Middle frontal gyrus (tissue), 1 donor: ENCODE data around the gene WDR45B.

Experiments used
- DNase-seq: peaks from one replicate; pipeline ENCODE4 v3.0.0-alpha.2; 2015; ENCODE audit warnings: low spot score; ENCODE audit errors: extremely low spot score

The WDR45B gene

DNA sequence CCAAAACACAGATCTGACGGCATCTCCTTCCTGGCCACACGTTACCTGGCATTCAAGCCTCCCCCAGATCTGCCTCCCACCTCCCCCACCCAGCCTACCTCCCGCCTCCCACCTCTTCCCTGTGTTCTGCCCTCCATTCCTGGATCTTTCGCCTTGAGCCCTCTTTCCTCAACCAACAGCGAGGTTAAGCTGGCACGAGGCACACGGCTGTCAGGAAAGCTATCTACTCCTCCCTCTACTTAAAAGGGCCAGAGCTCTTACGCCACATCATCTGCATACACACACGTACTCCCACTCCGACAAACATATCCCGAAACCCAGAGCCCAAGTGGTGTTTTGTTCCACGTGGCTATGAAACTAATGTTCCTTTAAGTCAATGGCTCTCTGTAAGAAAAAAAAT lies 18.0 kb downstream of the WDR45B start:
- no peak for DNase-seq

GRCh38 chr17:82629748-82630147 lies 18.5 kb downstream of the WDR45B start:
- no peak for DNase-seq

- DNase-seq = no peak
These were observed 20.8 kb downstream of the WDR45B start for GRCh38 chr17:82627405-82627804.

- DNase-seq = no peak
These were observed 24.5 kb downstream of the WDR45B start for GRCh38 chr17:82623707-82624106.

GRCh38 chr17:82619641-82620040 lies 28.6 kb downstream of the WDR45B start:
- no peak for DNase-seq

DNA sequence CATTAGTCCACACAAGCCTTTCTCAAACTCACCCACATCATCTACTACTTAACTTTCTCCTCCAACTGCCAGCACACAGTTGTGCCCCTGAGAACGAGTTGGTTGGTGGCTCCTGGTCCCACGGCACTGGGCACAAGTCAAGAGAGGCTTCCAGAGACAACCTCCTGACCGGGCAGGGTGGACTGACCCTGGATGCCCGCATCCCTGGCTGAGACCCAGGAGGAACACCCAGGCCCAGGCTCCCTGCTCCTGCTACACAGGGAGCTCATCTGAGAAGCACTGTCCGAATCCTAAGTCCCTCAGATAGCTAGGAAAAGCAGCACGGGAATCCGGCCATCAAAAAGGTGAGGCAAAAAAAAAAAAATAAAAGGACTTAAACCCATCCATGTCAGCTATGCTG lies 29.0 kb downstream of the WDR45B start:
- no peak for DNase-seq

- no peak for DNase-seq
These were observed 32.1 kb downstream of the WDR45B start for GRCh38 chr17:82616021-82616711.

DNA sequence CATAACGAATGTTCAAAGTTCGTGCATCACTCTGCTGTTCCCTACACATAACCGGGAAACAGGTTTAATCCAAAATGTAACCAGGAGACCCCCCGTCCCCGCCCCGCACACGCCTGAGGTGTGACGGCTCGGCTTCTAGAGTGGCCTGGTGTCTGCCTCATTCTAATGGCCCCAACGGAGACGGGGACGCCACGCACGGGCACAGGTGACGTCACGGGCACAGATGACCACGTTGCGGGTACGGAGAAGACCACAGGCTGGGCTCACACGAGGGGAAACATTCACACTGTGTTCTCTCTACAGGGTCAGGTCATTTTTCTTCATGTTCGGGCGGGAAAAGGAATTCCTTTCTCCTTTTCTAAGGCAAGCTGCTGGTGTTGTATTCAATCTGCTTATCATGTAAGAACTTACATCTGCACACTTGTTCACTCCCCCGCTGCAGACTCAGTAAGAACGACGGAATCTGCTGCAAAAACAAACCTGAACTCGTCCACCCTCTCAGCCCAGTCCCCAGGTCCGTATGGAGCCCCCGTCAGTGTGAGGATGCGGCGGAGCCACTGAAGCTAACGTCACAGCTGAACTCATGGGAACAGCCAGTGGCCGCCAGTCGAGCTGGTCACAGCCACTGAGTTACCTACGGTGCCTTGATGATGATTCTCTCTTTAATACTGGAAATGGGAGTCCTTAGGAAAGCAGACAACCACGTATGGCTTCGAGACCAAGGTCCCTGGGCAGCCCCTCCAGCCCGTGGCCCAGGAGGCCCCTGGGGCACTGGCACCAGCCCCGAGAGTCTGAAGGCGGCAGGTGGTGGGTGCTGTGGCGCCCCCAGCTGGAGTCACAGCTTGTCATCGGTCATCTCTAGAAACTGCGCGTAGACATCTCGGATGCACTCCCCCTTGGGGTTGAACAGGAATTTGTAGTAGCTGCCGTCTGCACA lies 32.9 kb downstream of the WDR45B start:
- DNase-seq = no peak

GRCh38 chr17:82614095-82614631 lies 34.1 kb downstream of the WDR45B start:
- no peak for DNase-seq

DNA sequence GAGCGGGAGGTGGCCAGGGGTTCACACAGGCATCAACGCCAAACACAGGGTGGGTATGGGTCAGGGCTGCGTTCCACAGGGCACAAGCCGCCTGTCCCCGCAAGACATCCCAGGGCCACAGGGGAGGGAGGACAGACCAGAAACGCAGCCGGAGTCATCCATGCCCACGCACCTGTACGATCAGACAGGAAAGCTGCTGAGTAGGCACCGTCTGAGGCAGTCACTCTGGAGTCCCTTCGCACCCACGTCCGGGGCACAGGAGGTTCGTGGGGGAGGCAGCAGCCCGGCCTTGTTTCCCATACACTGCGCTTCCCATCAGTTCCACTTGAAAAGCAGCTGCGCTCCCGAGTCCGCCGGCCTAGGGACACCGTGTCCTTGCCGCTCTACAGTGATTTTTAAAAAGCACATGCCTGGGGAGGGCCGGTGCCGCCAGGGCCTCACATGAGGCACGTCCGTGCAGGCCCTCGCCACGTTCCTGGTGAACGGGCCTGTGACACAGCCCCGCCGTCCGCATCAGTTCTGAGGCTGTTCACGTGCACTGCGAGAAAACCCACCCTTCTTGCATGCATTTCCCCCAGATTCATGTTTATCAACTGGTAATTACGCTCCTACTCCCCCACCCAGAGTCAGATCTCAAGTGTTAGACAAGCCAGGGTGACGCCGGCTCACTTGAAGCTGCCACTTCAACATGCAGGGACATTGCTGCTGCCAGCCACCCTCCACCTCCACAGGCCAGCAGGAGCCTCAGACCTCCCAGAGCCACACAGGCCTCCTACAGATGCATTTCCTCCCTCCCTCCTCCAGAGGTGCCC lies 34.8 kb downstream of the WDR45B start:
- no peak for DNase-seq

DNA sequence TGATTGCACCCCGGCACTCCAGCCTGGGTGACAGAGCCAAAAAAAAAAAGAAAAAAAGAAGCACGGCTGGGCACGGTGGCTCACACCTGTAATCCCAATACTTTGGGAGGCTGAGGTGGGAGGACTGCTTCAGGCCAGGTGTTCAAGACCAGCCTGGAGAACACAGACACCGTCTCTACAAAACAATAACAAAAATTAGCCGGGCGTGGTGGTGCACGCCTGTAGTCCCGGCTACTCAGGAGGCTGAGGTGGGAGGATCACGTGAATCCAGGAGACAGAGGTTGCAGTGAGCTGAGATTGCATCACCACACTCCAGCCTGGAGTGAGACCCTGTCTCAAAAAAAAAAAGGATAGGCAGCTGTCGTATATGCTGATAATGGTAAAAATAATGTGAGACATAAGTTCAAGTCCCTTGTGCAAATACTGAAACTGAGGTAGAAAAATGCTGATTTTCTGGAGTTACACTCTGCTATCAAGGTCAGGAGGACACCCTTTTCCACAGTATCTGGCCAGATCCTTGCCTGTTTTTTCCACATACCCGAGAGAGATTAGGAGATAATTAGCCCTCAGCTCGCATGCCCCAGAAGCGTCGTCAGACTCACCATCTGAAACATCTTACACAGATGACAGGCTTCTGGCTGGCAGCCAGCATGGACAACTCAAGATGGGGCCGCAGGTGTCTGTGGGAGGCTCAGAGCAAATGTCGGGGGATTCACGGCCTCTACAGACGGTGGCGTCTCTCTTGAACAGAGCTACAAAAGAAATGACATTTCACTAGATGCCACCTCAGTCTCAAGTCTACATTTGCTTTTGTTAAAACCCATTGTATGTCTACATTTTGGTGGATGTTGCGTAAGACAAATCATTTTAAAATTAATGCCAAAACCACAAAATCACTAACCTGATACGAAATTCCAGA lies 36.8 kb downstream of the WDR45B start:
- DNase-seq = no peak

- no peak for DNase-seq
These were observed 38.6 kb downstream of the WDR45B start for GRCh38 chr17:82609655-82610054.

- DNase-seq = no peak
These were observed 39.4 kb downstream of the WDR45B start for GRCh38 chr17:82608816-82609215.

DNA sequence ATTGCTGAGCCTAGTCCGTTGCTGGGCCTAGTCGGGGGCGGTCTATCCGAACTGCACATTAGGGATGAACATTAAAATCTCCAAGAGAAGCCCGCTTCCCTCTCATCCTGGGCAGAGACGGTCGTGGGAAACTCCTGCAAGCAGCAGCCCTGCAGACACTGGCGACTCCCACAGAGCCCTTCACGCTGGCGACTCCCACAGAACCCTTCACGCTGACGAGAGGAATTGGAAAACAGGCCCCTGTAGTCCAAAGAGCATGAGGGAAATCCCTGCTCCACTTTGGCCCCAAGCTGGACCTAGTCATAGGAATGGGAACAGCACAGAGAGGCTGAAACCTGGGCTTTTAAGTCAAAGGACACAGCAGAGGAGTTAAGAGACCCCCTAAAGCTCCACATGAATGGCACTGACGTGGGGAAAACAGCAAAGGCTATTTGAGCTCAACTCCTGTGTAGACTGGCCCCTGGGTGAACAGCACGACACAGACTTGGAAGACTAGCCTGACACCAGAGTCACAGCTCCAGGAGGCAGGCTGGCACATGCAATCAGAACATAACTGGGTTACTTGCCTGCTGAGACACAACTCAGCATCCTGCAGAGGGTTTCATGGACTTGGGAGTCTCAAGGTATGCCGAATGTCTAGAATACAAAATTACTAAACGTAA lies 42.2 kb downstream of the WDR45B start:
- no peak for DNase-seq

DNA sequence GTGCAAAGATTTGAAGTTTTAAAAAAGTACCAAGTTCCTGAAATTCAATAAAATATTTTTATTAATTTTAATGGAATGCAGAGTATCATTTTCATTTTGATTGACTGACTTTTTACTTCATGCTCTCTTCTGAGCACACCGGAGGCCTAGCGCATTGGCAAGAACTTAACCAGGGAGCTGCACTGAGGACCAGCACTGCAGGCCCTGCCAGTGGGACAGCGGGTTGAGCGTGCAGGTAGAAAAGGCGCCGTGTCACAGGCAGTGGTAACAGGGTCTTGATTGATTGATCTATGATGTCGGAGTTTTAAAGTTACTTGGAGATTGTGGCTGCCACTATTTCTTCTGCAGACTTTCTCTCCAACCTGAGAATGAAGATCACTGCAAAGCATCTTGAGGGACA lies 43.7 kb downstream of the WDR45B start:
- no peak for DNase-seq

DNA sequence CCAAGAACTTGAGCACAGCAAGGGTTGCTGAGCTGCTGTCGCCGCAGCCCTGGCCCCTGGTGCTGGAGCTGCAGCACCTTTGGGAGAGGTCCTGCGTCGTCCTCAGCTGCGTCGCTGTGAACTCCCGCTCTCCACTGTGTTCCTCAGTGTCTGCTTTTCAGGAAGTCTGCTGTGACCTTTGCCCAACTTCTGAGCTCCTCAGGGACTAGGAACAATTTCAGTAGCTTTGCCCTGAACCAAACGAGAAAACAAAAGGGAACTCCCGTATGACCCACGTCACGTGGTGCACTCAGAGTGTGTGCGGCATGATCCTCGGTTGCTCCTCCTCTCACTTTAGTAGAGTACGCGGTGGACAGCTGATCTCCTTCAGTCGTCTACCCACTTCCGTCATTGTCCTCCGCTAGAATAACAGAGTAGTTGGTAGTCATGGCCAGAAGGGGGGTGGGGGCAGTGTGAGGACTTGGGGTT lies 44.2 kb downstream of the WDR45B start:
- DNase-seq = peak; percentile 18

DNA sequence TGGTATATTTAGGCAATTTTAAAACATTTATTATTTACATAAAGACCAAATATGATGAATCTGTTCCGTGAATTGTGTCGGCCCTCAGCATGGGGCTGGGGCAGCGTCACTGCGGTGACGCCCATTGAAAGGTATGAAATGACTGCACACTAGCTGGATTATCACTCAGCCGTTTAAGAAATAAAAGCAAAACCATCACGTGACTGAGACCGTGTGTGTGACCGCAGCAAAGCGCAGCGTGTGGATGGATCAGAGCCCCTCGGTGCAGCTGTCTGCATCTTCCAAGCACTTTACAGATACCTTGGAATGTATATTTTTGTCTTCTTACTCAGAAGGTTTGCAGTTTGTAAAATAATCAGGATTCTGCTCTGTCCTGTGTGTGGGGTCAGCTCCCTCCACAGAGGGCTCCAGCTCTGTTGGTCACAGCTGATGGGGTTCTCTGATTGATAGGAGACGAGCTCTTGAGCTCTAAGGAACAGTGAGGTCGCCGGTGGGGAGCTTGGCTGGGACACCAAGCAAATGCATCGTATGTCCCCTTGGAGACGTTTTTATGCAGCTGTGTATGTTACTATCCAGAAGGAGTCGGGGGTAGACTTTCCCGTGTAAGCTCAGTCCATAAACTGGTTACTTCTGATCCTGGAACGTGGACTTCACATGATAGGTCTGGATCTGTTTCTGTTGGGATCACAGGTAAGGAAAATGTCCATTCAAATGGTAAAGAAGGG lies 45.1 kb downstream of the WDR45B start:
- no peak for DNase-seq

DNA sequence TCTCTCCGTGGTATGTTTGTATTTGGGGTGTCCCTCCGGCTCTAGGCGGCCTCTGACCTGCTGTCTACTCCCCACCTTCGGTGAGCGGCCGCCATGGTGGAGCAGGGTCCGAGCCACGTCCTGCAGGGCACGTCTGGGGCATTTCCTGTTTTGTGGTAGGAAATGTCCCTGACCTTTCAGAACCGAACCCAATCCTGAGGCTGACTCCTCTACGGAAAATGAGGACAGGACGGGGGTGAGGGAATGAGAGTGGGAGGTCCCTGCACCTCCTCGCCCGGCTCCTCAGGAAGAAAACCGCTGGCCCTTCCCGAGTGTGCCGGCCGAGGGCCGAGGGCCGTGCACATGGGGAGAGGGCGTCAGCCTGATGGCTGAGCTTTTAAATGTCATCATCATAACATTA lies 45.8 kb downstream of the WDR45B start:
- DNase-seq = no peak

- DNase-seq = no peak
These were observed 46.7 kb downstream of the WDR45B start for GRCh38 chr17:82601447-82602000.
